H9 (cell line): ENCODE results near the gene TRIM50. TPM values are rescaled to one million over a fixed set of nuclear protein-coding genes. Genes with fewer than 3 reads are reported as not detected.

ENCODE experiments used
- DNase-seq: peaks from one replicate; pipeline ENCODE4 v3.0.0-alpha.2; 2017
- H2AFZ ChIP-seq: one replicate; pipeline ENCODE4 v1.6.1; 2013; ENCODE audit warnings: mild to moderate bottlenecking, low read length, control low read depth, moderate library complexity
- H2AK5ac ChIP-seq: 2 replicates; pipeline ENCODE4 v1.6.1; 2013; ENCODE audit warnings: low read length, control low read depth, mixed read lengths; ENCODE audit not compliant: insufficient read length
- H2BK120ac ChIP-seq: one replicate; pipeline ENCODE4 v1.6.1; 2013; ENCODE audit warnings: low read depth, mild to moderate bottlenecking, low read length, control low read depth, inconsistent platforms; ENCODE audit not compliant: poor library complexity, severe bottlenecking
- H2BK12ac ChIP-seq: 2 replicates; pipeline ENCODE4 v1.6.1; 2013; ENCODE audit warnings: low read length, control low read depth, mixed read lengths, low read depth; ENCODE audit not compliant: insufficient read length
- H2BK15ac ChIP-seq: 2 replicates; pipeline ENCODE4 v1.6.1; 2013; ENCODE audit warnings: low read depth, low read length, control low read depth
- H2BK20ac ChIP-seq: one replicate; pipeline ENCODE4 v1.6.1; 2013; ENCODE audit warnings: low read depth, mild to moderate bottlenecking, low read length, control low read depth, inconsistent platforms; ENCODE audit not compliant: poor library complexity, severe bottlenecking
- H2BK5ac ChIP-seq: 2 replicates; pipeline ENCODE4 v1.6.1; 2013; ENCODE audit warnings: low read length, control low read depth, mixed read lengths; ENCODE audit not compliant: insufficient read length
- H3K14ac ChIP-seq: 2 replicates; pipeline ENCODE4 v1.6.1; 2013; ENCODE audit warnings: low read length, control low read depth; ENCODE audit not compliant: insufficient read depth
- H3K18ac ChIP-seq: 2 replicates; pipeline ENCODE4 v1.6.1; 2013; ENCODE audit warnings: low read depth, mild to moderate bottlenecking, mixed read lengths, low read length, control low read depth; ENCODE audit not compliant: insufficient read length
- H3K23ac ChIP-seq: 2 replicates; pipeline ENCODE4 v1.6.1; 2013; ENCODE audit warnings: low read length, control low read depth, mixed read lengths, low read depth; ENCODE audit not compliant: insufficient read length
- H3K23me2 ChIP-seq: 2 replicates; pipeline ENCODE4 v1.6.1; 2013; ENCODE audit warnings: low read depth, mild to moderate bottlenecking, mixed read lengths, low read length, control low read depth; ENCODE audit not compliant: insufficient read length, poor library complexity, severe bottlenecking
- H3K27ac ChIP-seq: 2 replicates; pipeline ENCODE4 v1.5.1; 2013; ENCODE audit warnings: low read length, control low read depth, mixed read lengths, low read depth; ENCODE audit not compliant: insufficient read length
- H3K27me3 ChIP-seq: 2 replicates; pipeline ENCODE4 v1.6.1; 2013; ENCODE audit warnings: low read length, control low read depth, inconsistent platforms; ENCODE audit not compliant: insufficient read depth
- H3K4ac ChIP-seq: 2 replicates; pipeline ENCODE4 v1.6.1; 2013; ENCODE audit warnings: low read depth, mild to moderate bottlenecking, control low read depth, inconsistent platforms, low read length, moderate library complexity
- H3K4me1 ChIP-seq: 2 replicates; pipeline ENCODE4 v1.6.1; 2013; ENCODE audit warnings: low read length, control low read depth, inconsistent platforms; ENCODE audit not compliant: insufficient read depth
- H3K4me2 ChIP-seq: 2 replicates; pipeline ENCODE4 v1.6.1; 2013; ENCODE audit warnings: low read length, control low read depth, mixed read lengths; ENCODE audit not compliant: insufficient read length, insufficient read depth
- H3K56ac ChIP-seq: 2 replicates; pipeline ENCODE4 v1.6.1; 2013; ENCODE audit warnings: low read depth, mild to moderate bottlenecking, mixed read lengths, low read length, control low read depth; ENCODE audit not compliant: insufficient read length
- H3K79me1 ChIP-seq: 2 replicates; pipeline ENCODE4 v1.6.1; 2013; ENCODE audit warnings: low read depth, mild to moderate bottlenecking, moderate library complexity, low read length, control low read depth, inconsistent platforms; ENCODE audit not compliant: insufficient read depth, poor library complexity, severe bottlenecking
- H3K79me2 ChIP-seq: 2 replicates; pipeline ENCODE4 v1.6.1; 2013; ENCODE audit warnings: low read length, control low read depth, inconsistent platforms; ENCODE audit not compliant: insufficient read depth
- H3K9ac ChIP-seq: 2 replicates; pipeline ENCODE4 v1.6.1; 2013; ENCODE audit warnings: low read length, control low read depth, mixed read lengths; ENCODE audit not compliant: insufficient read length; ENCODE audit errors: extremely low read depth
- H3K9me3 ChIP-seq: one replicate; pipeline ENCODE4 v1.6.1; 2013; ENCODE audit warnings: low read depth, low read length, inconsistent platforms; ENCODE audit not compliant: control insufficient read depth
- H3T11ph ChIP-seq: one replicate; pipeline ENCODE4 v1.6.1; 2013; ENCODE audit warnings: mild to moderate bottlenecking, low read length, control low read depth, inconsistent platforms
- H4K20me1 ChIP-seq: one replicate; pipeline ENCODE4 v1.6.1; 2013; ENCODE audit not compliant: control insufficient read depth, insufficient read length, insufficient read depth
- H4K5ac ChIP-seq: 2 replicates; pipeline ENCODE4 v1.6.1; 2013; ENCODE audit warnings: low read depth, mild to moderate bottlenecking, mixed read lengths, low read length, control low read depth; ENCODE audit not compliant: insufficient read length
- H4K8ac ChIP-seq: replicated peaks from 2 replicates; pipeline ENCODE4 v1.6.1; 2013; ENCODE audit warnings: low read length, control low read depth, mixed read lengths, low read depth; ENCODE audit not compliant: insufficient read length
- H4K91ac ChIP-seq: 2 replicates; pipeline ENCODE4 v1.6.1; 2013; ENCODE audit warnings: low read depth, mild to moderate bottlenecking, moderate library complexity, mixed read lengths, low read length, control low read depth; ENCODE audit not compliant: insufficient read length
- H3K27ac Mint-ChIP-seq, 3 experiments: 2 replicates in 2 of 3; 3 replicates in 1 of 3; pipeline ENCODE4 v1.8.0; 2020 to 2021; ENCODE audit warnings: mixed read lengths in 3 of 3, mild to moderate bottlenecking in 1 of 3, moderate library complexity in 1 of 3
- H3K27me3 Mint-ChIP-seq: 2 replicates; pipeline ENCODE4 v1.8.0; 2021; ENCODE audit warnings: low read depth, mild to moderate bottlenecking, moderate library complexity, mixed read lengths
- H3K36me3 Mint-ChIP-seq, 3 experiments: 2 replicates in 2 of 3; 3 replicates in 1 of 3; pipeline ENCODE4 v1.8.0; 2020 to 2021; ENCODE audit warnings: low read depth in 3 of 3, mixed read lengths in 3 of 3; ENCODE audit not compliant: insufficient read depth in 1 of 3
- H3K4me1 Mint-ChIP-seq, 2 experiments: 2 replicates each; pipeline ENCODE4 v1.8.0; 2020; ENCODE audit warnings: mixed read lengths in 2 of 2
- H3K4me3 Mint-ChIP-seq, 2 experiments: 2 replicates in 1 of 2; 3 replicates in 1 of 2; pipeline ENCODE4 v1.8.0; 2020 to 2021; ENCODE audit warnings: mild to moderate bottlenecking in 2 of 2, mixed read lengths in 2 of 2, moderate library complexity in 1 of 2
- H3K9me3 Mint-ChIP-seq, 2 experiments: 2 replicates in 1 of 2; 3 replicates in 1 of 2; pipeline ENCODE4 v1.8.0; 2020; ENCODE audit warnings: mild to moderate bottlenecking in 2 of 2, mixed read lengths in 2 of 2, moderate library complexity in 1 of 2
- WGBS: extraction: QIAGEN DNeasy Blood & Tissue Kit; methylation state at CpG from one replicate; pipeline ENCODE4 v1.1.7; 2013; ENCODE audit warnings: missing lambda C conversion rate, low lambda C conversion rate, mixed read lengths; ENCODE audit not compliant: insufficient read length; ENCODE audit errors: extremely low coverage; 5-methylcytosine and 5-hydroxymethylcytosine counted together
- total RNA-seq: library from RNA; stranded (reverse); gene quantifications from 2 replicates; pipeline ENCODE4 v1.2.1, GENCODE V29; 2021
- TF ChIP-seq, protein P1 (sequence below): fragments of 200-600 bp; sonication (generic); conservative IDR thresholded peaks from 3 replicates; pipeline ENCODE4 v1.8.0; 2021; ENCODE audit warnings: antibody characterized with exemption, mild to moderate bottlenecking

TRIM50 gene
- total RNA-seq, 1 experiment from 2014 or later: not detected

DNA sequence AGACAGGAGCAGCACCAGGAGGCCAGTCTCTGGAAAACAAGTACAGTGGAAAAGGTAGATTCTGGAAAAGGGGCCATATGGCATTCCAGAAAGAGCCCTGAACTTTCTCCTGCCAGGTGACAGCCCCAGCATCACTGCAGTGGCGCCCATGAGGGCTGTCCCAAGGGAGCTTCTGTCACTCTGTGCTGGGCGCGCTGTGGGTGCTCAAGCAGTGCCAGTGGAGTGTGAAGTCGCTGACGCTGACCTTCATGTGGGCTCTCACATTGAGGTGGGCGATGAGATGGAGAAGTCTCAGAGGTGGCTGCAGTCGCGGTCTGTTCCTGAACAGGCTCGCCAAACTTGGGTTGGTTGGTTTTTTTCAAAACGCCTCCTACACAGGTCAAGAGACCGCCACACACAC is 38.2 kb upstream of the TRIM50 start:
- Histone ChIP-seq H3K9me3 (no peaks in the 10 kb centered on the region), H3K23me2 (no peaks in the 10 kb centered on the region), H3K79me1 (no peaks in the 10 kb centered on the region), H3K23ac (no peak overlapping the region), H2BK5ac (no peak overlapping the region), H4K8ac (no peak overlapping the region), H2BK20ac (no peak overlapping the region), H3K56ac (no peak overlapping the region), H3K79me2 (no peaks in the 10 kb centered on the region), H2AFZ (no peak overlapping the region), H3K27ac (no peak overlapping the region), H3K18ac (no peak overlapping the region), H2AK5ac (no peak overlapping the region), H4K5ac (no peak overlapping the region), H3K4me2 (no peak overlapping the region), H3K14ac (no peak overlapping the region), H3T11ph (no peak overlapping the region), H2BK120ac (no peak overlapping the region), H4K91ac (no peak overlapping the region), H2BK15ac (no peak overlapping the region), H3K27me3 (no peaks in the 10 kb centered on the region), H3K4ac (no peak overlapping the region), H2BK12ac (no peak overlapping the region), H3K9ac (no peak overlapping the region), H4K20me1 (no peaks in the 10 kb centered on the region), H3K4me1 (no peaks in the 10 kb centered on the region)
- Mint-ChIP-seq H3K9me3 (no peaks in the 10 kb centered on the region), H3K4me1 (peaks cover 0 to 4% of the 10 kb centered on the region in 2 experiments; a peak in 2 of 4 replicates), H3K36me3 (no peaks in the 10 kb centered on the region), H3K4me3 (no peak overlapping the region), H3K27me3 (no peaks in the 10 kb centered on the region; the same call in none of the 2 replicates), H3K27ac (no peak overlapping the region)
- DNase-seq: no peak
- TF ChIP-seq, protein P1, sequence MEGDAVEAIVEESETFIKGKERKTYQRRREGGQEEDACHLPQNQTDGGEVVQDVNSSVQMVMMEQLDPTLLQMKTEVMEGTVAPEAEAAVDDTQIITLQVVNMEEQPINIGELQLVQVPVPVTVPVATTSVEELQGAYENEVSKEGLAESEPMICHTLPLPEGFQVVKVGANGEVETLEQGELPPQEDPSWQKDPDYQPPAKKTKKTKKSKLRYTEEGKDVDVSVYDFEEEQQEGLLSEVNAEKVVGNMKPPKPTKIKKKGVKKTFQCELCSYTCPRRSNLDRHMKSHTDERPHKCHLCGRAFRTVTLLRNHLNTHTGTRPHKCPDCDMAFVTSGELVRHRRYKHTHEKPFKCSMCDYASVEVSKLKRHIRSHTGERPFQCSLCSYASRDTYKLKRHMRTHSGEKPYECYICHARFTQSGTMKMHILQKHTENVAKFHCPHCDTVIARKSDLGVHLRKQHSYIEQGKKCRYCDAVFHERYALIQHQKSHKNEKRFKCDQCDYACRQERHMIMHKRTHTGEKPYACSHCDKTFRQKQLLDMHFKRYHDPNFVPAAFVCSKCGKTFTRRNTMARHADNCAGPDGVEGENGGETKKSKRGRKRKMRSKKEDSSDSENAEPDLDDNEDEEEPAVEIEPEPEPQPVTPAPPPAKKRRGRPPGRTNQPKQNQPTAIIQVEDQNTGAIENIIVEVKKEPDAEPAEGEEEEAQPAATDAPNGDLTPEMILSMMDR: no peak
- WGBS: no CpG with 5 or more reads among the region's 11 CpGs
